ENCODE measurements around the gene ZMIZ1.

GRCh38 chr10:79023240-79024162 is 45.3 kb upstream of the ZMIZ1 start:
- no peak for TF ChIP-seq CTCF (conservative IDR thresholded peaks at IDR 0.05; ENCODE audit: low read length)
- TF ChIP-seq EZH2phosphoT487 (IDR thresholded peaks at IDR 0.05; ENCODE audit: borderline replicate concordance) = no peak

All from Loucy (cell line).